OCI-LY1 (cell line): Measurements from ENCODE around the gene PCDH10.
A peak's percentile ranks its signal among the peaks of the same experiment; 100 is the strongest.

Source experiments
- H2AFZ ChIP-seq: fragments of 200-600 bp; sonication (generic), shearing (Covaris generic); 2 replicates; pipeline ENCODE4 v1.6.0; 2014; ENCODE audit warnings: antibody characterized with exemption, mild to moderate bottlenecking, low read length
- H3F3A ChIP-seq: fragments of 200-600 bp; sonication (generic), shearing (Covaris generic); 2 replicates; pipeline ENCODE4 v1.6.0; 2014; ENCODE audit warnings: mild to moderate bottlenecking, antibody characterized with exemption, low read length, moderate library complexity; ENCODE audit not compliant: insufficient read depth
- H3K27ac ChIP-seq: fragments of 200-600 bp; sonication (generic); 2 replicates; pipeline ENCODE4 v1.5.1; 2014; ENCODE audit warnings: low read length, mixed run types, mild to moderate bottlenecking, low read depth; ENCODE audit not compliant: poor library complexity, severe bottlenecking
- H3K27me3 ChIP-seq: fragments of 200-600 bp; sonication (generic); 2 replicates; pipeline ENCODE4 v1.6.0; 2014; ENCODE audit warnings: antibody characterized with exemption, mild to moderate bottlenecking, low read length, moderate library complexity; ENCODE audit not compliant: insufficient read depth
- H3K36me3 ChIP-seq: fragments of 200-600 bp; sonication (generic); 2 replicates; pipeline ENCODE4 v1.6.1; 2014; ENCODE audit warnings: mild to moderate bottlenecking, antibody characterized with exemption, low read length, moderate library complexity, mixed read lengths; ENCODE audit not compliant: insufficient read depth
- H3K4me1 ChIP-seq: fragments of 200-600 bp; sonication (generic); 2 replicates; pipeline ENCODE4 v1.5.1; 2014; ENCODE audit warnings: mild to moderate bottlenecking, low read length, moderate library complexity; ENCODE audit not compliant: insufficient read depth, severe bottlenecking
- H3K4me2 ChIP-seq: fragments of 200-600 bp; sonication (generic), shearing (Covaris generic); 2 replicates; pipeline ENCODE4 v1.6.1; 2014; ENCODE audit warnings: low read length
- H3K4me3 ChIP-seq: fragments of 200-600 bp; sonication (generic); 2 replicates; pipeline ENCODE4 v1.5.1; 2014; ENCODE audit warnings: low read length, low read depth, mild to moderate bottlenecking, mixed read lengths; ENCODE audit not compliant: poor library complexity, severe bottlenecking
- H3K79me2 ChIP-seq: fragments of 200-600 bp; shearing (Covaris generic); 2 replicates; pipeline ENCODE4 v1.6.1; 2016; ENCODE audit warnings: mixed run types, low read length, mixed read lengths; ENCODE audit not compliant: insufficient read depth
- H3K9ac ChIP-seq: fragments of 200-600 bp; sonication (generic), shearing (Covaris generic); 2 replicates; pipeline ENCODE4 v1.6.1; 2014; ENCODE audit warnings: mild to moderate bottlenecking, low read length, mixed read lengths
- H3K9me2 ChIP-seq: fragments of 200-600 bp; sonication (generic), shearing (Covaris generic); 2 replicates; pipeline ENCODE4 v1.6.1; 2014; ENCODE audit warnings: low read depth, mild to moderate bottlenecking, low read length, mixed read lengths
- H3K9me3 ChIP-seq: fragments of 200-600 bp; shearing (Covaris generic); 2 replicates; pipeline ENCODE4 v1.6.1; 2014; ENCODE audit warnings: low read length, mixed read lengths
- H4K20me1 ChIP-seq: fragments of 200-600 bp; sonication (generic), shearing (Covaris generic); 2 replicates; pipeline ENCODE4 v1.6.0; 2016; ENCODE audit warnings: mild to moderate bottlenecking, low read length; ENCODE audit not compliant: insufficient read depth
- EZH2 ChIP-seq: fragments of 200-600 bp; sonication (generic), shearing (Covaris generic); IDR thresholded peaks from 2 replicates; pipeline ENCODE4 v1.8.0; 2017; ENCODE audit warnings: borderline replicate concordance, mixed run types, mild to moderate bottlenecking, antibody characterized with exemption, low read length, moderate library complexity, mixed read lengths
- TF ChIP-seq, protein P1 (sequence below): fragments of 200-600 bp; sonication (generic), shearing (Covaris generic); IDR thresholded peaks from 2 replicates; pipeline ENCODE4 v1.5.1; 2017; ENCODE audit warnings: mild to moderate bottlenecking, antibody characterized with exemption, low read length, moderate library complexity, mixed read lengths

Gene PCDH10

DNA sequence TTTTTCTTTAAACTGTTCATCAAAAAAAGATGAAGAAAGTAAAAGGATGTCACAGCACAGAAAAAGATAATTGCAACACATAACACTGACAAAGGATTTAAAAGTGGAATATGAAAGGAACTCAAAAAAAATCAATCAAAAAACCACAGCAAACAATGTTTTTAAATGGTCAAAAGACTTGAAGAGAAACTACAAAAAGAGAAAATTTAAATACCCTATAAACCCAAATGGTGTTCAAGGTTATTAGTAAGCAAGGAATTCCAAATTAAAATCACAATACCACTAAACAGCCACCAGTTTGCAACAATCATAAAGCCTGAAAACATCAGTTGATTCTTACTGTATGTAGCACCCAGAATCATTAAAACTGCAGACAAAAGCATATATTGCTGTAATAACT lies 36.5 kb upstream of the PCDH10 start:
- Histone ChIP-seq H3K9me2 (no peaks in the 10 kb centered on the region), H2AFZ (no peak overlapping the region), H4K20me1 (no peaks in the 10 kb centered on the region), H3K27ac (no peak overlapping the region), H3K27me3 (no peaks in the 10 kb centered on the region), H3K4me3 (no peak overlapping the region), H3F3A (peaks cover 3% of the 10 kb centered on the region; the same call in 1 of the 2 replicates), H3K4me2 (no peak overlapping the region), H3K4me1 (peaks cover 9% of the 10 kb centered on the region), H3K9ac (no peak overlapping the region), H3K79me2 (no peaks in the 10 kb centered on the region), H3K9me3 (no peaks in the 10 kb centered on the region), H3K36me3 (no peaks in the 10 kb centered on the region)
- TF ChIP-seq, protein P1, sequence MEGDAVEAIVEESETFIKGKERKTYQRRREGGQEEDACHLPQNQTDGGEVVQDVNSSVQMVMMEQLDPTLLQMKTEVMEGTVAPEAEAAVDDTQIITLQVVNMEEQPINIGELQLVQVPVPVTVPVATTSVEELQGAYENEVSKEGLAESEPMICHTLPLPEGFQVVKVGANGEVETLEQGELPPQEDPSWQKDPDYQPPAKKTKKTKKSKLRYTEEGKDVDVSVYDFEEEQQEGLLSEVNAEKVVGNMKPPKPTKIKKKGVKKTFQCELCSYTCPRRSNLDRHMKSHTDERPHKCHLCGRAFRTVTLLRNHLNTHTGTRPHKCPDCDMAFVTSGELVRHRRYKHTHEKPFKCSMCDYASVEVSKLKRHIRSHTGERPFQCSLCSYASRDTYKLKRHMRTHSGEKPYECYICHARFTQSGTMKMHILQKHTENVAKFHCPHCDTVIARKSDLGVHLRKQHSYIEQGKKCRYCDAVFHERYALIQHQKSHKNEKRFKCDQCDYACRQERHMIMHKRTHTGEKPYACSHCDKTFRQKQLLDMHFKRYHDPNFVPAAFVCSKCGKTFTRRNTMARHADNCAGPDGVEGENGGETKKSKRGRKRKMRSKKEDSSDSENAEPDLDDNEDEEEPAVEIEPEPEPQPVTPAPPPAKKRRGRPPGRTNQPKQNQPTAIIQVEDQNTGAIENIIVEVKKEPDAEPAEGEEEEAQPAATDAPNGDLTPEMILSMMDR: no peak
- no peak for TF ChIP-seq EZH2

DNA sequence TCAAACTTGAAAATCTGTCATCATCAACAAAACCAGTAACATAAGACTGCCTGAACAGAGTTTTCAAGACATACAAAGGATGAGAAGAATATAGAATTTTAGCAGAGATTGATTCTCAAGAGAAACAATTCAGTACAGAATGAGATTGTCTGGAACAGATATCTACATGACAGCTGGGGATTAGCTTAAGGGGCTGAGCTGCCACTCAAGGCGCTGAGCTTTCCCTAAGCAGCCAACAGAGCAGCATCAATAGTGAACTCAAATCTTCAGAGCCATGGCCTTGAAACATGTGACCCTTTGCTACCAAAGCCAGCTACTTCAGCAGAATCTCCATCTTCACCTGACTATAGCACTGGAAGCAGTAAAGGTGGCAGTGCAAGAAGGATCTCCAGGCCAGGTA lies 24.3 kb upstream of the PCDH10 start:
- Histone ChIP-seq H3K27me3 (no peaks in the 10 kb centered on the region), H3K9me3 (no peaks in the 10 kb centered on the region), H3K36me3 (no peaks in the 10 kb centered on the region), H3K4me2 (no peak overlapping the region), H3K79me2 (no peaks in the 10 kb centered on the region), H4K20me1 (no peaks in the 10 kb centered on the region), H2AFZ (no peak overlapping the region), H3K9ac (no peak overlapping the region), H3K27ac (no peak overlapping the region), H3K9me2 (no peaks in the 10 kb centered on the region), H3K4me1 (no peaks in the 10 kb centered on the region), H3K4me3 (no peak overlapping the region), H3F3A (no peaks in the 10 kb centered on the region)
- no peak for TF ChIP-seq EZH2
- TF ChIP-seq, protein P1: no peak

DNA sequence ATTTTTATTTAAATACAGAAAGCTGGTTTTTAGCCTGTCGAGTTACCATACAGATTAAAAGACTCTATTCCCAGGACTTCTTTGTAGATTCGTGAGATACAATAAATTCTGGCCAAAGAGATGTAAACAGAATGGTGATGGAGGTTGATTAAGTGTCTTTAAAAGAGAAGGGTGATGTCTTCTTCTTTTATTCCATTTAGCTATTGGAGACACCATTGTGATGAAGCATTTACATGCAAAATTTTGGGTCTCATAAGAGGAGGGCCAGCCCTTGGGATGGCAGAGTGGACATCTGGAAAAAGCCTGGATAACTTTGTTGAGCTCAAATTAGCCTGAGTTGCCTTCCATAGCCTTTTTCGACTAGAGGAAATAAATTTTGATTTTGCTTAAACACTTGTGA lies 21.6 kb upstream of the PCDH10 start:
- TF ChIP-seq, protein P1: no peak
- TF ChIP-seq EZH2: no peak
- Histone ChIP-seq H3K27me3 (no peaks in the 10 kb centered on the region), H3K36me3 (no peaks in the 10 kb centered on the region), H3K9ac (no peak overlapping the region), H2AFZ (peak overlapping the region; percentile 28; the same call in 1 of the 2 replicates), H3K4me2 (no peak overlapping the region), H3K9me2 (no peaks in the 10 kb centered on the region), H3F3A (no peaks in the 10 kb centered on the region), H3K4me3 (no peak overlapping the region), H3K9me3 (0 out of 2 replicates have a peak, but pooled peaks cover 4% of the 10 kb centered on the region), H4K20me1 (no peaks in the 10 kb centered on the region), H3K4me1 (peaks cover 9% of the 10 kb centered on the region), H3K27ac (no peak overlapping the region), H3K79me2 (no peaks in the 10 kb centered on the region)
